Panc1 (cell line): Measurements from ENCODE around the gene CTAG2. TPM values are rescaled to one million over a fixed set of nuclear protein-coding genes. Genes with fewer than 3 reads are reported as not detected.
"Not testable (repeated sequence)": the region's sequence is repeated elsewhere in the genome, so short reads cannot be mapped to it uniquely, and the experiment has no call there.

ENCODE experiments used
- ATAC-seq: fragments of 200-7000 bp; cut with Tn5 transposase; 2 replicates; pipeline ENCODE4 v1.9.1; 2020; ENCODE audit warnings: mild to moderate bottlenecking, moderate library complexity
- BruUV-seq: library from RNA; stranded (reverse); fragments of 400-500 nt; replicated peaks from 2 replicates; lab custom pipeline; 2021; lab: Mats Ljungman, UMichigan
- CTCF ChIA-PET: fragments of 300-600 bp; sonication (Branson Sonifier 250); formaldehyde crosslinking; loops from one replicate; lab custom pipeline; 2022; ENCODE audit warnings: antibody characterized with exemption; lab: Charles Lee
- POLR2A ChIA-PET: fragments of 300-600 bp; sonication (Branson Sonifier 250); formaldehyde crosslinking; loops from one replicate; lab custom pipeline; 2022; ENCODE audit warnings: antibody characterized with exemption; lab: Charles Lee
- DNase-seq: peaks from one replicate; pipeline ENCODE4 v3.0.0-alpha.2; 2010; ENCODE audit warnings: low read depth, low spot score
- H3K27ac ChIP-seq: 2 replicates; pipeline ENCODE4 v1.5.1; 2011; ENCODE audit warnings: mild to moderate bottlenecking, low read length, inconsistent platforms
- H3K27me3 ChIP-seq: fragments of 200-500 bp; sonication (Bioruptor generic); 2 replicates; pipeline ENCODE4 v1.6.0; 2014; ENCODE audit warnings: low read length, inconsistent platforms; ENCODE audit not compliant: control insufficient read depth, insufficient read depth
- H3K36me3 ChIP-seq: fragments of 200-500 bp; sonication (Bioruptor generic); 2 replicates; pipeline ENCODE4 v1.5.1; 2014; ENCODE audit warnings: inconsistent platforms, mild to moderate bottlenecking, low read length, moderate library complexity; ENCODE audit not compliant: control insufficient read depth, insufficient read depth
- H3K4me1 ChIP-seq: 2 replicates; pipeline ENCODE4 v1.5.1; 2011; ENCODE audit warnings: inconsistent platforms, mild to moderate bottlenecking, low read length, moderate library complexity; ENCODE audit not compliant: control insufficient read depth, insufficient read depth
- H3K4me3 ChIP-seq, 2 experiments: 2 replicates each; pipeline ENCODE4 v1.5.1; 2011 to 2012; ENCODE audit warnings: low read depth in 2 of 2, low read length in 2 of 2, mild to moderate bottlenecking in 2 of 2, inconsistent platforms in 1 of 2, moderate library complexity in 1 of 2
- H3K9me3 ChIP-seq: fragments of 200-500 bp; sonication (Bioruptor generic); 2 replicates; pipeline ENCODE4 v1.5.1; 2014; ENCODE audit warnings: low read depth, mild to moderate bottlenecking, inconsistent platforms, low read length, moderate library complexity; ENCODE audit not compliant: control insufficient read depth, insufficient read depth
- CTCF ChIP-seq: fragments of 450-650 bp; IDR thresholded peaks from 2 replicates; pipeline ENCODE4 v1.5.1; 2017; ENCODE audit warnings: mild to moderate bottlenecking
- POLR2AphosphoS5 ChIP-seq: IDR thresholded peaks from 2 replicates; pipeline ENCODE4 v1.6.1; 2012; ENCODE audit warnings: mild to moderate bottlenecking, low read depth, low read length, moderate library complexity
- REST ChIP-seq, 2 experiments: IDR thresholded peaks; 2 replicates each; pipeline ENCODE4 v1.6.1; 2011 to 2012; ENCODE audit warnings: low read depth in 2 of 2, control low read depth in 1 of 2, low read length in 1 of 2, mild to moderate bottlenecking in 1 of 2, moderate library complexity in 1 of 2; ENCODE audit not compliant: insufficient read depth in 1 of 2
- SIN3A ChIP-seq: IDR thresholded peaks from 2 replicates; pipeline ENCODE4 v1.6.1; 2012; ENCODE audit warnings: low read depth, mild to moderate bottlenecking, low read length, moderate library complexity, borderline replicate concordance; ENCODE audit not compliant: insufficient read depth
- TCF7L2 ChIP-seq: IDR thresholded peaks from 2 replicates; pipeline ENCODE4 v1.6.1; 2011; ENCODE audit warnings: mild to moderate bottlenecking, low read depth, low read length, inconsistent platforms
- in situ Hi-C: cut with HindIII; loops from 2 replicates; pipeline ENCODE4 v1.10.0; 2016; ENCODE audit warnings: low sequenced_read_pairs, low pct_unique_long_range_greater_than_20kb
- intact Hi-C: fragments of 100-400 bp; cut with micrococcal nuclease; formaldehyde crosslinking; loops from one replicate; pipeline ENCODE4 v1.10.0; 2022; ENCODE audit not compliant: unreplicated experiment
- total RNA-seq: library from RNA; stranded (reverse); gene quantifications from one replicate; pipeline ENCODE4 v1.2.1, GENCODE V29; 2021; ENCODE audit not compliant: unreplicated experiment

The CTAG2 gene
- total RNA-seq, 1 experiment from 2014 or later = not detected

- H3K36me3 ChIP-seq, in situ Hi-C loops: not testable (repeated sequence)
Observed at GRCh38 chrX:154607976-154608375, 45.4 kb downstream of the CTAG2 start.

GRCh38 chrX:154607370-154607769, 46.0 kb downstream of the CTAG2 start:
- no peak for ATAC-seq

More at GRCh38 chrX:154607976-154608375, 45.4 kb downstream of the CTAG2 start:
- H3K27ac ChIP-seq, H3K9me3 ChIP-seq, ATAC-seq, H3K27me3 ChIP-seq, CTCF ChIA-PET, intact Hi-C loops, H3K4me1 ChIP-seq, POLR2A ChIA-PET, H3K4me3 ChIP-seq, DNase-seq, BruUV-seq: not testable (repeated sequence)

GRCh38 chrX:154605566-154605965, 47.8 kb downstream of the CTAG2 start:
- intact Hi-C loops = no loop called here

More at GRCh38 chrX:154607370-154607769, 46.0 kb downstream of the CTAG2 start:
- ChIA-PET CTCF (no interaction called here), POLR2A (interaction anchor here (0.6 kb wide), 1 partner anchor 162 kb away, joined by 5 read pairs; no protein-coding TSS in a partner anchor)
- in situ Hi-C loops = no loop called here
- no peak for TF ChIP-seq SIN3A
- Histone ChIP-seq H3K36me3 (no peaks in the 10 kb centered on the region), H3K4me1 (peaks cover 10% of the 10 kb centered on the region), H3K27ac (peak overlapping the region; percentile 31; the same call in 1 of the 2 replicates), H3K27me3 (no peaks in the 10 kb centered on the region), H3K9me3 (no peaks in the 10 kb centered on the region), H3K4me3 (no peak overlapping the region)
- intact Hi-C loops = no loop called here
- no TSS peak for BruUV-seq
- no peak for DNase-seq

More at GRCh38 chrX:154605566-154605965, 47.8 kb downstream of the CTAG2 start:
- Histone ChIP-seq H3K36me3 (no peaks in the 10 kb centered on the region), H3K9me3 (no peaks in the 10 kb centered on the region), H3K27me3 (no peaks in the 10 kb centered on the region), H3K4me1 (peaks cover 15% of the 10 kb centered on the region), H3K27ac (no peak overlapping the region), H3K4me3 (no peak overlapping the region)
- TF ChIP-seq SIN3A (no peak), CTCF (no peak), TCF7L2 (no peak), POLR2AphosphoS5 (no peak), REST (IDR thresholded peaks at IDR 0.05; ENCODE audit: insufficient read depth in 1 of 2, low read depth in 2 of 2, low read length in 1 of 2) (no peak)
- ChIA-PET CTCF (no interaction called here), POLR2A (no interaction called here)
- BruUV-seq = no TSS peak
- ATAC-seq (no peak), DNase-seq (no peak)
- in situ Hi-C loops = no loop called here
